Activated CD4-positive, alpha-beta T cell treated with anti-CD3 and anti-CD28 coated beads for 24 hours (primary cell): ENCODE results near the gene AGTPBP1.
"Not testable (repeated sequence)": the region's sequence is repeated elsewhere in the genome, so short reads cannot be mapped to it uniquely, and the experiment has no call there.

ENCODE experiments used
- DNase-seq, 2 donors: peaks; one replicate each; pipeline ENCODE4 v3.0.0-alpha.2; 2020; ENCODE audit warnings: low read depth in 2 of 2

The AGTPBP1 gene

DNA sequence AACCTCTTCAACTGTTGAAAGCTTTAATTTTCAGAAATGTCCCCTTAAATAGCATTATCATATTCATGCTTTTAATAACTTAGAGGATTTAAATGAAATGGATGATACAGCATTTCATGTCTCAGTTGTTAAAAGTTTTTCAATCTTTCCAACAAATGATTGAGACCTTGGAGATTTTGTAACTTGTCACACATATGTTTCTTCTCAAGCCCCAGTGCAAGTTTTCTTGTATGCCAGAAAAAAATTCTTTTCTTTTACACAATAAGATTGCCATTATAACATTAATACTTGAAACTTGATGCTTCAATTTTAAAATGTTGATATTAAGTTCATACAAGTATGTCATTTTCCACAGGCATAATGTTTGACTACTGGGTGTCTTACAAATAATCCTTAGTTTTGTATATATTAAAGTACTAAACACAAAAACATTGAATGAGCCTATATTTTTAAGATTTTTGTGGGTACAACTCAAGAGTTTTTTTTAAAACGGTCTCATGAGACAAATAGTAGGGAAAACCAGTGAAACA is 124.5 kb downstream of the AGTPBP1 start:
- DNase-seq = no peak

DNA sequence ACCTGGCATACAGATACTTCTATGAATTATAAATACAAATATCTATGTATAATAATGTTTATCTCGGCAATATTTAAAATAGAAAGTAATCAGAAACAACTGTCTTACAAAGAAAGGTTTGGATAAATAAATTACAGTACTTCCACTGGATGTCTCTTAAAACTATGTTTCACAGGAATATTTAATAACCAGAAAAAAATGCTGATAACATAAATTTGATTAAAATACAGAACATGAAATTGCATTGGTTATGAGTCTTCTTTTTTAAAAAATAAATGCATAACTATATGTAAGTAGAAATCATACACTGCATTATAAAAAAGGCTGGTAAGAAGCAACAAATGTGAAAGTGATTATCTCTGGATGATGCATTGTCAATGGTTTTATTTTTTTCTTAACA is 126.0 kb downstream of the AGTPBP1 start:
- DNase-seq = no peak

DNA sequence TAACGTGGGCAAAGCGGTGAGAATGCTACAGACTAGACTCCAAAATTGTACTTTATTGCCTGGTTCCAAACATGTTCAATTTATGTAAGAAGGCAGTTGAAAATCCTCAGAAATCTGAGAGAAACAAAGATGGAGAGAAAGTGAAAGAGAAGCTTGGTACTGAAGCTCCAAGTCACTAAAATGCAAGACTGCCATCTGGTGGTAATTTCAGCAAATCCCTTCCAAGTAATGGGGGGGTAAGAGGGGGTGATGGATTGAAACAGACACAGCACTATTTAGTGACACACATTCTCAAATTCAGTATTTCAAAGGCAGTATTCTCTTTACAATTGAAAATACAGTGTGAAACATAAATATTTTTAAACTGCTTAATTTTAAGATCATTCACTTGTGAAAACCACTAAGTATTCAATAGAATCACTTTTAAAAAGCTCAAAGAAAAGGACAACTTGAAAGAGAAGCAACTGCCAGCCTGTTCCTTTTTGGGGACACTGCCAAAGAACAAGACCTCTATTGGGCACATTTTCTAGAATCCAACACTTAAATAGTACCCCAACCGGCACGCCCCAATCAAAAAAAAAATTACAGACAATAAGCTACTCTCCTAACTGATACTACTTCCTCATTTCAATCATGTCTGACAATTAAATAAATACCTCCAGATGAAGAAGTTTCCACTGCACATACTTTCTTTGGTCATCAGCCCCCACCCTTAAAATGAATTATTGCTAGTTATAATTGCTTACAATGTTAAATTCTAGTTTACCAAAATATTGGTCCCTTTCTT is 131.5 kb downstream of the AGTPBP1 start:
- DNase-seq = peak in 1 of 2 donors; percentile 29

GRCh38 chr9:85605905-85606304 is 135.8 kb downstream of the AGTPBP1 start:
- no peak for DNase-seq

DNA sequence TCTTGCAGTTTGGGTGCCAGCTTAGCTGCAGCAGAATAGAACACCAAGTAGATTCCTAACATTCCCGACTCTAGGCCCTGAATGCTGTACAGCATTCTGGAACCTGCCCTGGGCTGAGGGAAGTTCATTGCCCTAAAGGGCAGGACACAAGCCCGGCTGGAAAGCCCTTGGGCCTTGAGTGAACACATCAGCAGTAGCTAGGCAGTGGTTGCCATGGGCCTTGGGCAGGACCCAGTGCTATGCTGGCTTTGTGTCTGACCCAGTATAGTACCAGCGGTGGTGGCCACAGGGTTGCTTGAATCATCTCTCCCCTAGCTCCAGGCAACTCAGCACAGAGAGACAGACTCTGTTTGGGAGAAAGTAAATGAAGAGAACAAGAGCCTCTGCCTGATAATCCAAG is 137.8 kb downstream of the AGTPBP1 start:
- DNase-seq = no peak

DNA sequence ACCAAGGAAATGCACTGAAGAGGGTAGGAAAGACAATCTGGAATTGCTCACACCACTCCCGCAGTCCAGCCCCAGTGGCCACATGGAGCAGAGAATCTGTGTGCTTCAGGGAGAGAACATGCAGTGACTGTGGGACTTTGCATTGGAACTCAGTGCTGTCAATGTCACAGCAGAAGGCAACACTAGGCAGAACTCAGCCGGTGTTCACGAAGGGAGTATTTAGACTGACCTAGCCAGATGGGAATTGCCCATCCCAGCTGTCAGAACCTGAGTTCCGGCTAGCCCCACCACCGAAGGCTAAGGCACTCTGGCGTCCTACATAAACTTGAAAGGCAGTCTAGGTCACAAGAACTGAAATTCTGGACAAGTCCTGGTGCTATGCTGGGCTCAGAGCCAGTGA is 139.0 kb downstream of the AGTPBP1 start:
- no peak for DNase-seq

GRCh38 chr9:85600675-85601263 is 141.0 kb downstream of the AGTPBP1 start:
- DNase-seq = no peak

- no peak for DNase-seq
Observed at GRCh38 chr9:85599540-85600105, 142.1 kb downstream of the AGTPBP1 start.

GRCh38 chr9:85594316-85594715 is 147.4 kb downstream of the AGTPBP1 start:
- no peak for DNase-seq

GRCh38 chr9:85586684-85587083 is 155.1 kb downstream of the AGTPBP1 start:
- DNase-seq = no peak

DNA sequence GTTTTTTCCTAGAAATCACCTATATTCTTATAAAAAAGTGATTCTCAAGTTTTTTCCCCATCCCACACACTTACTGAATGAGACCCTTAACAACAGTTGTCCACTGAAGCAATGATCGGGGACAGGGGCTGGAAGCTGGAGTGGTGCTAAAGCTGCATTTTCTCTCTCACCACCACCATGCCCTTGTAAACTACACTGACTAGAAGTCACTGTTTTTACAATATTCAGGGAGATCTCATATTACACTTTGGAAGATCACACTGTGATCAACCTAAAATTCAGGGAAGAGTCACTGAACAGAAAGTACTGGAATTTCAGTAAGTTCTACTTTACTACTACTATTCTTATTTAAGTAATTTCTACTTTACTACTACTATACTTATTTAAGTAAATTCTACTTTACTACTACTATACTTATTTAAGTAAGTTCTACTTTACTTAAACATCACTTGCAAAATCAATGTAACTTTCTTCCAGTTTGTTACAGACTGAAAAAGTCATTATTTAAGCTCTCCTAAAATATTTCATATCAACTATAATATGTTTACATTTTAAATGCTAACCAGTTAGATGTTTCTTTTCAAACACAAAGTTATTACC is 164.3 kb downstream of the AGTPBP1 start:
- no peak for DNase-seq

DNA sequence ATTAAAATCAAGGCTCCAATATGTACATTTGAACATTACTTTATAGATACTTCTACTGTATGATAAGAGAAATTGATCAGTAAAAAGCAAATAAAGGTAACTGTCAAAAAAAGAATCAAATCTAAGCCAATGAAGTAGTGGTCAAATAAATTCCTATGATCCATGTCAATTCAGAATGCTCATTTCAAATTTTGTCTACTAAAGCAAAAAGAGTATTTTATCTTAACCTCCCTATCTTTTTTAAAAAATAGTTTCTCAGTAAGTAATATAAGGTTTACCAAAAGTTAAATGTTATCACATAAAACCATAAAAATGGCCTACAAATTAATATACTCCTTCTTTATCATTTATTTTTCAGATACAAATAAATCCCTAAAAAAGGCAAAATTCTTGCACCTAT is 165.9 kb downstream of the AGTPBP1 start:
- no peak for DNase-seq

DNA sequence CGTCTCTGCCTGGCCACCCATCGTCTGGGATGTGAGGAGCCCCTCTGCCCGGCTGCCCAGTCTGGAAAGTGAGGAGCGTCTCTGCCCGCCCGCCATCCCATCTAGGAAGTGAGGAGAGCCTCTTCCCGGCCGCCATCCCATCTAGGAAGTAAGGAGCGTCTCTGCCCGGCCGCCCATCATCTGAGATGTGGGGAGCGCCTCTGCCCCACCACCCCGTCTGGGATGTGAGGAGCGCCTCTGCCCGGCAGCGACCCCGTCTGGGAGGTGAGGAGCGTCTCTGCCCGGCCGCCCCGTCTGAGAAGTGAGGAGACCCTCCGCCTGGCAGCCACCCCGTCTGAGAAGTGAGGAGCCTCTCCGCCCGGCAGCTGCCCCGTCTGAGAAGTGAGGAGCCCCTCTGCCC is 168.2 kb downstream of the AGTPBP1 start:
- DNase-seq = not testable (repeated sequence)

GRCh38 chr9:85572917-85573316 is 168.8 kb downstream of the AGTPBP1 start:
- not testable (repeated sequence) for DNase-seq

DNA sequence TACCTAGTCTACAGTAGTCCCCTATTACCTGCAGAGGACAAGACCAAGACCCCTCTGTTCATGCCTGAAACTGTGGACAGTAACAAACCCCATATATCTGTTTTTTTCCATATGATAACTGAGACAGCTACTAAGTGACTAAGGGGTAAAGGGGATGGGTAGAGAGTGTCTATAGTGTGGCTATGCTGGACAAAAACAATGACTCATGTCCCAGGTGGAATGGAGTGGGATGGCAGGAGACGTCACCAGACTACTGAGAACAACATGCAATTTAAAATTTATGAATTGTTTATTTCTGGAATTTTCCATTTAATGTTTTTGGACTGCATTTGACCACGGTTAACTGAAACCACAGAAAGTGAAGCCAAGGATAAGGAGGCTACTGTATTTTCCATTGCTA is 171.8 kb downstream of the AGTPBP1 start:
- DNase-seq = no peak

- no peak for DNase-seq
Observed at GRCh38 chr9:85559526-85559925, 182.2 kb downstream of the AGTPBP1 start.

- no peak for DNase-seq
Observed at GRCh38 chr9:85554349-85554748, 187.4 kb downstream of the AGTPBP1 start.

DNA sequence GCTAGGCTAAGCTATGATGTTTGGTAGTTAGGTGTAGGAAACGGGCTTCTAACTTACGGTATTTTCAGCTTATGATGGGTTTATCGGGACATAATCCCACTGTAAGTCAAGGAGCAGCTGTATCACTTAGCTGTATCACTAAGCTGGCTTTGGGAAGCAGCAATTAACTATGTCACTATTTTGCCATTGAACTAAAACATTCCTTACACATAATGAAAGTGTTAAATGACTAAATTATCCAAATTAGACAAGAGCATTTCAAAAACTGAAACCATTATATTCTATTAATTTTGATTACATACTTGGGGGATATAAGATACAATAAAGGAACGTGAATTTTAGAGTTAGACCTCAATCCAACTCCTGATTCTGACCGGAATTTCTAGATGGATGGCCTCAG is 188.3 kb downstream of the AGTPBP1 start:
- DNase-seq = no peak

DNA sequence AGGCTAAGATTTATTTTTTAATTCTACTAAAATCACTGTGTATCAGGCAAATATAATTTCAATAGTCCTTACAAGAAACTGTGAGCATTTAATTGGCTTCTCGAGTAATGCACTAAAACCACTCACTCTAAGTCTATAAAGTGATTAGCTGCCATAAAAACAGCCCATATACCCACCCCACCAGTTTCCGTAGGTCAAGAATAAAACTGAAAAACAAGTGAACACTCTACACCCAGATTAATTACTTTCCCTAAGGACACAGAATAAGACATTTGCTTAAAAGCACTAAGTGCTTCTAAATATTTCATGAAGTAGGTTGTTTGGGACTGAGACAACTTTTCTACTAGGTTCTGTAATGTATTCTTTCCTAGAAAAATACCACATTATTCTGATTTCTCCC is 194.2 kb downstream of the AGTPBP1 start:
- no peak for DNase-seq

DNA sequence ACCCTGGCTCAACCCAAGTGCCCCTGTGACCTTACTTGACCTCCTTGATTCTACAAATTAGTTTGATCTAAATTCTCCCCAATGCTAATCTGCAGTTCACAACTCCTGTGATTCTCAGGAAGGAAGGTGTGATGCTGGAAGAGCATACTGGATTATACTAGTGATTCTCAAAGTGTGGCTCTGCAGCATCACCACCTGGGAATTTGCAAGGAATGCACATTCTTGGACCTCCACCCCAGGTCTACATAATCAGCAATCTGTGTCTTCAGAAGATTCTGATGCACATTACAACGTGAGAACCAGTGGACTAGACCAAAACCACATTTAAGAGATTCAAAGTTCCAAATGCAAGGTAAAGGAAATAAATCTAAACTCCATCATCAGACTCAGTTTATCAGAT is 198.6 kb downstream of the AGTPBP1 start:
- no peak for DNase-seq

- no peak for DNase-seq
Observed at GRCh38 chr9:85541876-85542275, 199.9 kb downstream of the AGTPBP1 start.

DNA sequence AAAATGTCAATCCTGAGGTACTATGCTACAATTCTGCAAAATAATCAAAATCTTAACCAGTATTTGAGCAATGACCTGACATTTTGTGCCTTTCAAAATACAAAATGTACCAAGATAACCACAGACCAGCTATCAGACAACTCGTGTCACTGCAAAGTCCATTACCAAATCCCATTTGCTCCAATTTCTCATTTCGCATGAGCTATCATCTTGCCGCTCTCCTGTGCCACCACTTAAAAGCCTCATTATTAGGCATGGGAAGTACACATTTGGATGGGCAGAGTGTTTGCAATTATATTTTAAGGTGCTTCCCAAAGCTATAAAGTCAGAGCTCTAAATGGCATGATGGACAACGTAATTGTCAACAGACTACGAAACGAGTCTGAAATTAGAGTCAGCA is 205.2 kb downstream of the AGTPBP1 start:
- no peak for DNase-seq

DNA sequence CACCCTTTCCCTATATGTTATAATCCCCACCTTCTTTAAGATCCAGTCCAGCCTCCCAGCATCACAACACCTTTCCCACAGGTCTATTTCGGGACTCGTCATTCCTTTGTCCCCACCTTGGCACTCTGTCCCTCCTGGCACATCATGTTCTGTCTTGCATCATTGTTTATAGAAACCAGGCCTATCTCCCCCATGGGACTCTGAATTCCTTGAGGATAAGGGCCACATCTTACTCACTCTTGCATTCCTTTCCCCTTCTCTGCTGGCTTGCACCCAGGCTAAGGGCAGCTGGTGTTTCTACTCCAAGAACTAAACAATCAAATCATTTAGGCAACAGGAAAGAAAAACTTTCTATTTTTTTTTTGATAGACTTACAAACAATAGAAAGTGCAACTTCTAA is 205.7 kb downstream of the AGTPBP1 start:
- DNase-seq = no peak
